ENCODE data around the gene PLEKHA5. TPM values are rescaled to one million over a fixed set of nuclear protein-coding genes. Genes with fewer than 3 reads are reported as not detected.

Gene PLEKHA5
- total and polyA plus RNA-seq, 2 experiments from 2014 or later, result 82.8 to 112 TPM

DNA sequence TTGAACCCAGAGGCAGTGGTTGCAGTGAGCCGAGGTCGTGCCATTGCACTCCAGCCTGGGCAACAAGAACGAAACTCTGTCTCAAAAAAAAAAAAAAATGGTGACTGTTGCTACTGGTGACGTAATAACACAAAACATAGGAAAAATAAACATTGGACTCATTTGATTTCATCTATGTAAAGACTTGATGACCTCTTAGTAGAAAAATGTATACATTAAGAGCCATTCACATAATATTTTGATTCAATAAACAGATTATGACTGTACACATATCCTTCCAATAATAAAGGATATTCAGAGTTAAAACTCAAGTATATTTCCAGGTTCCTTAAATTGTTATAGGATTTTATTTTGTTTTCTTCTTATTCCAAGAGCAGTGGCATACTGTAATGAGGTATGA is 244.1 kb downstream of the PLEKHA5 start:
- H3K9me2 ChIP-seq (ENCODE audit: insufficient read depth), result no peaks in the 10 kb centered on the region
- no peak overlapping the region for H2AFZ ChIP-seq
- H3K36me3 Mint-ChIP-seq (ENCODE audit: low read depth), result peaks cover 60% of the 10 kb centered on the region
- H3K4me3 ChIP-seq, result no peak overlapping the region
- DNase-seq (ENCODE audit: low spot score), result no peak
- H3K4me2 ChIP-seq, result no peak overlapping the region
- H3K4me1 ChIP-seq (ENCODE audit: insufficient read depth), result no peaks in the 10 kb centered on the region
- TF ChIP-seq NANOG (IDR thresholded peaks at IDR 0.05; ENCODE audit: borderline replicate concordance) (no peak), STAT1 (IDR thresholded peaks at IDR 0.05; ENCODE audit: unreplicated experiment) (no peak), CTCF (conservative IDR thresholded peaks at IDR 0.05; ENCODE audit: low read depth in 2 of 2) (no peak), JUNB (IDR thresholded peaks at IDR 0.05; ENCODE audit: unreplicated experiment) (no peak), EZH2 (IDR thresholded peaks at IDR 0.05; ENCODE audit: low read depth, unreplicated experiment) (no peak)
- TF ChIP-seq, protein P1, sequence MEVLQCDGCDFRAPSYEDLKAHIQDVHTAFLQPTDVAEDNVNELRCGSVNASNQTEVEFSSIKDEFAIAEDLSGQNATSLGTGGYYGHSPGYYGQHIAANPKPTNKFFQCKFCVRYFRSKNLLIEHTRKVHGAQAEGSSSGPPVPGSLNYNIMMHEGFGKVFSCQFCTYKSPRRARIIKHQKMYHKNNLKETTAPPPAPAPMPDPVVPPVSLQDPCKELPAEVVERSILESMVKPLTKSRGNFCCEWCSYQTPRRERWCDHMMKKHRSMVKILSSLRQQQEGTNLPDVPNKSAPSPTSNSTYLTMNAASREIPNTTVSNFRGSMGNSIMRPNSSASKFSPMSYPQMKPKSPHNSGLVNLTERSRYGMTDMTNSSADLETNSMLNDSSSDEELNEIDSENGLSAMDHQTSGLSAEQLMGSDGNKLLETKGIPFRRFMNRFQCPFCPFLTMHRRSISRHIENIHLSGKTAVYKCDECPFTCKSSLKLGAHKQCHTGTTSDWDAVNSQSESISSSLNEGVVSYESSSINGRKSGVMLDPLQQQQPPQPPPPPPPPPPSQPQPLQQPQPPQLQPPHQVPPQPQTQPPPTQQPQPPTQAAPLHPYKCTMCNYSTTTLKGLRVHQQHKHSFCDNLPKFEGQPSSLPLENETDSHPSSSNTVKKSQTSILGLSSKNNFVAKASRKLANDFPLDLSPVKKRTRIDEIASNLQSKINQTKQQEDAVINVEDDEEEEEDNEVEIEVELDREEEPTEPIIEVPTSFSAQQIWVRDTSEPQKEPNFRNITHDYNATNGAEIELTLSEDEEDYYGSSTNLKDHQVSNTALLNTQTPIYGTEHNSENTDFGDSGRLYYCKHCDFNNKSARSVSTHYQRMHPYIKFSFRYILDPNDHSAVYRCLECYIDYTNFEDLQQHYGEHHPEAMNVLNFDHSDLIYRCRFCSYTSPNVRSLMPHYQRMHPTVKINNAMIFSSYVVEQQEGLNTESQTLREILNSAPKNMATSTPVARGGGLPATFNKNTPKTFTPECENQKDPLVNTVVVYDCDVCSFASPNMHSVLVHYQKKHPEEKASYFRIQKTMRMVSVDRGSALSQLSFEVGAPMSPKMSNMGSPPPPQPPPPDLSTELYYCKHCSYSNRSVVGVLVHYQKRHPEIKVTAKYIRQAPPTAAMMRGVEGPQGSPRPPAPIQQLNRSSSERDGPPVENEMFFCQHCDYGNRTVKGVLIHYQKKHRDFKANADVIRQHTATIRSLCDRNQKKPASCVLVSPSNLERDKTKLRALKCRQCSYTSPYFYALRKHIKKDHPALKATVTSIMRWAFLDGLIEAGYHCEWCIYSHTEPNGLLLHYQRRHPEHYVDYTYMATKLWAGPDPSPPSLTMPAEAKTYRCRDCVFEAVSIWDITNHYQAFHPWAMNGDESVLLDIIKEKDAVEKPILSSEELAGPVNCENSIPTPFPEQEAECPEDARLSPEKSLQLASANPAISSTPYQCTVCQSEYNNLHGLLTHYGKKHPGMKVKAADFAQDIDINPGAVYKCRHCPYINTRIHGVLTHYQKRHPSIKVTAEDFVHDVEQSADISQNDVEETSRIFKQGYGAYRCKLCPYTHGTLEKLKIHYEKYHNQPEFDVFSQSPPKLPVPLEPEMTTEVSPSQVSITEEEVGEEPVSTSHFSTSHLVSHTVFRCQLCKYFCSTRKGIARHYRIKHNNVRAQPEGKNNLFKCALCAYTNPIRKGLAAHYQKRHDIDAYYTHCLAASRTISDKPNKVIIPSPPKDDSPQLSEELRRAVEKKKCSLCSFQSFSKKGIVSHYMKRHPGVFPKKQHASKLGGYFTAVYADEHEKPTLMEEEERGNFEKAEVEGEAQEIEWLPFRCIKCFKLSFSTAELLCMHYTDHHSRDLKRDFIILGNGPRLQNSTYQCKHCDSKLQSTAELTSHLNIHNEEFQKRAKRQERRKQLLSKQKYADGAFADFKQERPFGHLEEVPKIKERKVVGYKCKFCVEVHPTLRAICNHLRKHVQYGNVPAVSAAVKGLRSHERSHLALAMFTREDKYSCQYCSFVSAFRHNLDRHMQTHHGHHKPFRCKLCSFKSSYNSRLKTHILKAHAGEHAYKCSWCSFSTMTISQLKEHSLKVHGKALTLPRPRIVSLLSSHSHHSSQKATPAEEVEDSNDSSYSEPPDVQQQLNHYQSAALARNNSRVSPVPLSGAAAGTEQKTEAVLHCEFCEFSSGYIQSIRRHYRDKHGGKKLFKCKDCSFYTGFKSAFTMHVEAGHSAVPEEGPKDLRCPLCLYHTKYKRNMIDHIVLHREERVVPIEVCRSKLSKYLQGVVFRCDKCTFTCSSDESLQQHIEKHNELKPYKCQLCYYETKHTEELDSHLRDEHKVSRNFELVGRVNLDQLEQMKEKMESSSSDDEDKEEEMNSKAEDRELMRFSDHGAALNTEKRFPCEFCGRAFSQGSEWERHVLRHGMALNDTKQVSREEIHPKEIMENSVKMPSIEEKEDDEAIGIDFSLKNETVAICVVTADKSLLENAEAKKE (CRISPR knock-in tag; IDR thresholded peaks at IDR 0.05), result no peak
- ATAC-seq, result no peak
- H3K4me1 Mint-ChIP-seq, result no peaks in the 10 kb centered on the region
- H4K20me1 ChIP-seq (replicated peaks; ENCODE audit: insufficient read depth), result no peaks in the 10 kb centered on the region
- H3K27ac Mint-ChIP-seq, result no peak overlapping the region
- peaks cover 36% of the 10 kb centered on the region for H3K36me3 ChIP-seq (ENCODE audit: insufficient read depth)
- no peak overlapping the region for H3K4me3 Mint-ChIP-seq
- 0 out of 2 replicates have a peak, but pooled peaks cover 3% of the 10 kb centered on the region for H3F3A ChIP-seq (replicated peaks; ENCODE audit: low read depth)
- H3K9me3 Mint-ChIP-seq, result no peaks in the 10 kb centered on the region
- no peaks in the 10 kb centered on the region for H3K27me3 ChIP-seq (ENCODE audit: insufficient read depth)
- no peaks in the 10 kb centered on the region for H3K79me2 ChIP-seq (replicated peaks; ENCODE audit: insufficient read depth)
- no peak overlapping the region for H3K27ac ChIP-seq (ENCODE audit: low read depth)
- H3K27me3 Mint-ChIP-seq (ENCODE audit: insufficient read depth, low read depth, poor library complexity), result peaks cover 3% of the 10 kb centered on the region

All from GM23338 (cell line).